ENCODE results near the gene SLC35G6. TPM values are rescaled to one million over a fixed set of nuclear protein-coding genes. Genes with fewer than 3 reads are reported as not detected.
A peak's percentile ranks its signal among the peaks of the same experiment; 100 is the strongest.

The SLC35G6 gene
- total RNA-seq, 1 donor from 2014 or later, result not detected

DNA sequence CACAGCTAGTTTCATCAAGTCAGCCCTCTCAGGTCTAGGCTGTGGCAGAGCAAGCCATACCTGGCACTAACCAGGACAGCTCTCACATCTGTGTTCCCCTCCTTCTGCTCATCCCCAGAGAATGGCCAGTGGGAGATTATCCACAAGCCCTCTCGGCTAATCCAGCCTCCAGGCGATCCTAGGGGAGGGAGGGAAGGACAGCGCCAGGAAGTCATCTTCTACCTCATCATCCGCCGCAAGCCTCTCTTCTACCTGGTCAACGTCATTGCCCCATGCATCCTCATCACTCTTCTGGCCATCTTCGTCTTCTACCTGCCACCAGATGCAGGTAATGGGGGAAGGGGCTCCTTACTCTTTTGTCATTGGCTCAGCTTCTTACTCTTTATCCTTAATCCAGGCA, 32.8 kb upstream of the SLC35G6 start:
- TF ChIP-seq, protein P1, sequence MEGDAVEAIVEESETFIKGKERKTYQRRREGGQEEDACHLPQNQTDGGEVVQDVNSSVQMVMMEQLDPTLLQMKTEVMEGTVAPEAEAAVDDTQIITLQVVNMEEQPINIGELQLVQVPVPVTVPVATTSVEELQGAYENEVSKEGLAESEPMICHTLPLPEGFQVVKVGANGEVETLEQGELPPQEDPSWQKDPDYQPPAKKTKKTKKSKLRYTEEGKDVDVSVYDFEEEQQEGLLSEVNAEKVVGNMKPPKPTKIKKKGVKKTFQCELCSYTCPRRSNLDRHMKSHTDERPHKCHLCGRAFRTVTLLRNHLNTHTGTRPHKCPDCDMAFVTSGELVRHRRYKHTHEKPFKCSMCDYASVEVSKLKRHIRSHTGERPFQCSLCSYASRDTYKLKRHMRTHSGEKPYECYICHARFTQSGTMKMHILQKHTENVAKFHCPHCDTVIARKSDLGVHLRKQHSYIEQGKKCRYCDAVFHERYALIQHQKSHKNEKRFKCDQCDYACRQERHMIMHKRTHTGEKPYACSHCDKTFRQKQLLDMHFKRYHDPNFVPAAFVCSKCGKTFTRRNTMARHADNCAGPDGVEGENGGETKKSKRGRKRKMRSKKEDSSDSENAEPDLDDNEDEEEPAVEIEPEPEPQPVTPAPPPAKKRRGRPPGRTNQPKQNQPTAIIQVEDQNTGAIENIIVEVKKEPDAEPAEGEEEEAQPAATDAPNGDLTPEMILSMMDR (conservative IDR thresholded peaks at IDR 0.05), result no peak
- H3K27ac Mint-ChIP-seq, result no peak overlapping the region
- peaks cover 11% of the 10 kb centered on the region for H3K36me3 Mint-ChIP-seq
- H3K27me3 Mint-ChIP-seq, result peaks cover 31% of the 10 kb centered on the region
- no peak for DNase-seq (ENCODE audit: extremely low spot score, unreplicated experiment)
- H3K9me3 Mint-ChIP-seq, result no peaks in the 10 kb centered on the region
- peaks cover 17% of the 10 kb centered on the region for H3K4me1 Mint-ChIP-seq (ENCODE audit: unreplicated experiment)
- no peak overlapping the region for H3K4me3 Mint-ChIP-seq

DNA sequence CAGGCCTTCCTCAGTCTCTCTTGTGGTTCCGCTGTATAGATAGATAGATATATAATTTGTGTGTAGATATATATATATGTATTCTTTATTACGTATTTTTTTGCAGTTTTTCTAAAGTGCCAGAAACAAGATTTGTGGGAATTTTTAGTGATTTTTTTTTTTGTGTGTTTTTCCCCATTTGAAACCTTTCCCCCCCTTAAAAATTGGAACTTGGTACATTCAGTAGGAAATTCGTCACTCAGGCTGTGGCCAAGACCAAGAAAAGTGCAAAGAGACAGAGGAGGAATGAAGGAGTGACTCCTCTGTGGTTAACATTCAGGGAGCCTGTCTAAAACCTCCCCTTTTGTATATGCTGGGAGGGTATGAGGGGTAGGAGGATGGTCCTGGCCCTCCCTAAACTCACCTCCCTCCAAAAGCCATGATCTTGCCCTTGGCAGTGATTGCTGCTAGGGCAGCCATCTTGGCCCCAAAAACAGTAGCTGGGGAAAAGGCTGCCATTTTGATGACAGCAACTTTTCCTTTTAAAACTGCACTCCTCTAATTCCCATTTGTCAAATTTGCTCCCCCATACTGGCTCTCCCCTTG, 21.2 kb upstream of the SLC35G6 start:
- DNase-seq (ENCODE audit: extremely low spot score, unreplicated experiment), result no peak
- TF ChIP-seq, protein P1 (conservative IDR thresholded peaks at IDR 0.05), result no peak
- Mint-ChIP-seq H3K27ac (peak overlapping the region; percentile 82), H3K4me1 (ENCODE audit: unreplicated experiment) (peaks cover 11% of the 10 kb centered on the region), H3K9me3 (no peaks in the 10 kb centered on the region), H3K36me3 (peaks cover 8% of the 10 kb centered on the region), H3K4me3 (peak overlapping the region; percentile 30), H3K27me3 (no peaks in the 10 kb centered on the region)

DNA sequence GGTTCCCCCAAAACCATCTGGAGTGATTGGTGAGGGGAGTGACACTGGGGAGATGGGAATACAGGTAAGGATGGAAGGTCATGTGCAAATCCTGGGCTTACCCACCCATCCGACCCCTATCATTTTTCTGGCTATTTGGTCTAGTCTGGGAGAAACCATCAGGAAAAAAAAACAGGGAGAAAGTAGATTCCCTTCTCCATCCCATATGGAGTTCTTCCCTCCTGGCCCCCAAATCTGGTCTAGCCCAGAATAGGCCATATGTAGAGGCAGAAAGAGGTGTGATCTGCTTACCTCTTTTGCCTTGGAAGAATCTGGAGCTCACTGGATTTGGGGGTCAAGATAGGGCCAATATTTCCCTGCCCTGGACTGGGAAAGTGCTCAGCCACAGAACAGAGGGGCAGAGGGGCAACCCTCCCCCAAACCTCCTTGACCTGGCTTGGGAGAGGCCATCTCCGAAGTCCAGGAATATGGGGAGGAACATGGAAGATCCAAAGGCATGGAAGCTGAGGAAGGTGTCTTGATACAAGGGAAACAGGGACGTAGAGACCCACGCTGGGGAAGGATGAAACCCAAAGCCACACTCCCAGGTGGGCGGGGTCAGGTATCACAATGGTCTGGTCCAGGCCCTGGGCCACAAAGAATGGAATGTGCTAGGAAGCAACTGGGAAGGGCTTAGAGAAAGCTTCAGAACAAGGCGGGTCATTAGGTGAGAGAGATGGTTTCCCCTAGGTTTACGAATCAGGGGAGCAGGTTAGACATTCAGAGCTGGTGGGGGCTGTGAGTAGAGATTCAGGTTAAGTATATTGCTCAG, 20.2 kb upstream of the SLC35G6 start:
- no peaks in the 10 kb centered on the region for H3K27me3 Mint-ChIP-seq
- DNase-seq (ENCODE audit: extremely low spot score, unreplicated experiment), result no peak
- H3K27ac Mint-ChIP-seq, result peak overlapping the region; percentile 62
- peaks cover 3% of the 10 kb centered on the region for H3K36me3 Mint-ChIP-seq
- H3K9me3 Mint-ChIP-seq, result no peaks in the 10 kb centered on the region
- H3K4me1 Mint-ChIP-seq (ENCODE audit: unreplicated experiment), result peaks cover 5% of the 10 kb centered on the region
- no peak overlapping the region for H3K4me3 Mint-ChIP-seq
- TF ChIP-seq, protein P1 (conservative IDR thresholded peaks at IDR 0.05), result no peak

DNA sequence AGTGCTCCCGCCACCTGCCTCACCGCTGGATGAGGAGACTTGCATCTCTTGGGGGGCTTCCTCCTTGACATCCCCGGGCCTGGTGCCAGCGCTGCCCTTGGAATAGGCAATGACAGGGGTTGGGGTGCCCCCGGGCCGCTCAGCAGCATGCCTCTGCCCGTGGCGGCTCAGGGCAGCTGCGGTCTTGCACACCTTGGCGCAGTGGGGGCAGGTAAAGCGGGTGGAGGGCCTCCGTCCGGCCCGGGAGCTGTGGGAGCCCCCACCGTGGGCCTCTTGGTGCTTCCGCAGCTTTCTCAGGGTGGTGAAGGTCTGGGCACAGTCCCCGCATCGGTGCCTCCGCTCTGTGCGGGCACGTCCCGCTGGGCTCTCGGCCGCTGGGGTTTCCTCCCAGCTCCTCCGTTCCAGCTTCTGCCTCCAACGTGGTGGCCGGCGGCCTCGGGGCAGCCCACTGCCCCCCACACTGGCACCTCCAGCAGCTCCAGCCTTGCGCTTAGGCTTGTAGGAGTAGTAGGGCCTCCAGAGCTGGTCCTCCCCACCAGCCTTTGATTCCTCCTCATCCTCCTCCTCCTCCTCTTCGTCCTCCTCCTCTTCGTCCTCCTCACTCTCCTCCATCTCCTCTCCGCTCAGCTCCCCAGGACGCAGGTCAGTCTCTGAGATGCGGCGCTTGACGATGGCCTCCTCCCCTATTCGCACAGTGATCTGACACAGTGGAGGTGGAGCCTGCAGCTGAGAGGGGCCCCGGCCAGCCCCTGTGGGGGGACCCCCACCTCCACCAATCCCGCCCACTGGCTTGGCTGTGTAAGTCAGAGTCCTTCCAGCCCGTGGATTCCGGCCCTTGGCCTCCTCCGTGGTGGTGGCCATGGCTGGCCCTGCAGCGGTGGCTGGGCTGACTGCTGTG, 18.5 kb upstream of the SLC35G6 start:
- H3K27me3 Mint-ChIP-seq, result no peaks in the 10 kb centered on the region
- H3K4me3 Mint-ChIP-seq, result no peak overlapping the region
- peaks cover 3% of the 10 kb centered on the region for H3K36me3 Mint-ChIP-seq
- no peaks in the 10 kb centered on the region for H3K9me3 Mint-ChIP-seq
- no peak for DNase-seq (ENCODE audit: extremely low spot score, unreplicated experiment)
- H3K4me1 Mint-ChIP-seq (ENCODE audit: unreplicated experiment), result peaks cover 5% of the 10 kb centered on the region
- TF ChIP-seq, protein P1 (conservative IDR thresholded peaks at IDR 0.05), result no peak
- no peak overlapping the region for H3K27ac Mint-ChIP-seq

DNA sequence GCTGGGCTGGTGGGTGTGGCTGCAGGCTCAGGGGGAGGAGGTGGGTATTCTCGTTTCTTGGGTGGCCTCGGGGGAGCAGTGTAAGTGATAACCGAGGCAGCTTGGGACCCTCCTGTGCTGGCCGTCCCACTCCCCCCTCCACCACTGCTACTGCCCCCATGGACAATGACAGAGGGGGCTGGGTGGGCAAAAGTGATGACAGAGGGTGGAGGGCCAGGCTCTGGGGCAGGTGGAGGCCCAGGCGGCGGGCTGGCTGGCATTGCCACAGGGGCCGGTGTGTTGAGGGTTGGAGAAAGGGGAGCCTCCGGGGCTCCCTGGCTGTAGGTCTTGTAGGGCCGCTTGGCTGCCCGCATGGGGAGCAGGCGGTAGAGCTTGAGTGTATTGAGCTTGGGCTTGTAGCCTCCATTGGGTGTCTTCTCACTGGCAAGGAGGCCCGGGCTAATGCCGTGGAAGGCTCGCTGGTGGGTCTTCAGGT, 17.8 kb upstream of the SLC35G6 start:
- H3K4me3 Mint-ChIP-seq, result no peak overlapping the region
- TF ChIP-seq, protein P1 (conservative IDR thresholded peaks at IDR 0.05), result no peak
- no peaks in the 10 kb centered on the region for H3K9me3 Mint-ChIP-seq
- H3K36me3 Mint-ChIP-seq, result peaks cover 3% of the 10 kb centered on the region
- DNase-seq (ENCODE audit: extremely low spot score, unreplicated experiment), result no peak
- no peak overlapping the region for H3K27ac Mint-ChIP-seq
- H3K4me1 Mint-ChIP-seq (ENCODE audit: unreplicated experiment), result peaks cover 5% of the 10 kb centered on the region
- H3K27me3 Mint-ChIP-seq, result no peaks in the 10 kb centered on the region

Data from type B pancreatic cell (in vitro differentiated cells).